ENCODE results near the gene IDUA.
A peak's percentile ranks its signal among the peaks of the same experiment; 100 is the strongest.
"Not testable (repeated sequence)": the region's sequence is repeated elsewhere in the genome, so short reads cannot be mapped to it uniquely, and the experiment has no call there.

IDUA gene

GRCh38 chr4:1045193-1045594, 58.4 kb downstream of the IDUA start:
- no peak for DNase-seq (ENCODE audit: low read depth in 2 of 2)

- DNase-seq (ENCODE audit: low read depth in 2 of 2), result no peak
These were observed 58.9 kb downstream of the IDUA start for GRCh38 chr4:1045595-1046201.

- not testable (repeated sequence) for DNase-seq (ENCODE audit: low read depth in 2 of 2)
These were observed 59.8 kb downstream of the IDUA start for GRCh38 chr4:1046581-1047011.

GRCh38 chr4:1047106-1047975, 60.5 kb downstream of the IDUA start:
- DNase-seq (ENCODE audit: low read depth in 2 of 2), result no peak

- DNase-seq (ENCODE audit: low read depth in 2 of 2), result no peak
These were observed 61.3 kb downstream of the IDUA start for GRCh38 chr4:1047976-1048772.

GRCh38 chr4:1048773-1049590, 62.1 kb downstream of the IDUA start:
- peak in 1 of 2 donors; percentile 26 for DNase-seq (ENCODE audit: low read depth in 2 of 2)

GRCh38 chr4:1049591-1049905, 62.7 kb downstream of the IDUA start:
- DNase-seq (ENCODE audit: low read depth in 2 of 2), result no peak

GRCh38 chr4:1050486-1051213, 63.8 kb downstream of the IDUA start:
- DNase-seq (ENCODE audit: low read depth in 2 of 2), result no peak

- DNase-seq (ENCODE audit: low read depth in 2 of 2), result no peak
These were observed 64.6 kb downstream of the IDUA start for GRCh38 chr4:1051472-1051871.

GRCh38 chr4:1052231-1052671, 65.4 kb downstream of the IDUA start:
- DNase-seq (ENCODE audit: low read depth in 2 of 2), result no peak

- no peak for DNase-seq (ENCODE audit: low read depth in 2 of 2)
These were observed 66.3 kb downstream of the IDUA start for GRCh38 chr4:1053080-1053661.

GRCh38 chr4:1053891-1054290, 67.0 kb downstream of the IDUA start:
- DNase-seq (ENCODE audit: low read depth in 2 of 2), result not testable (repeated sequence)

Measured in activated CD4-positive, alpha-beta T cell treated with anti-CD3 and anti-CD28 coated beads for 24 hours (primary cell).